Measurements from ENCODE around the gene TMEM183A. TPM values are rescaled to one million over a fixed set of nuclear protein-coding genes. Genes with fewer than 3 reads are reported as not detected.
"Not testable (repeated sequence)": the region's sequence is repeated elsewhere in the genome, so short reads cannot be mapped to it uniquely, and the experiment has no call there.

Gene TMEM183A
- total and polyA plus RNA-seq, 8 donors = 33.3 to 177 (median 56.3) TPM

DNA sequence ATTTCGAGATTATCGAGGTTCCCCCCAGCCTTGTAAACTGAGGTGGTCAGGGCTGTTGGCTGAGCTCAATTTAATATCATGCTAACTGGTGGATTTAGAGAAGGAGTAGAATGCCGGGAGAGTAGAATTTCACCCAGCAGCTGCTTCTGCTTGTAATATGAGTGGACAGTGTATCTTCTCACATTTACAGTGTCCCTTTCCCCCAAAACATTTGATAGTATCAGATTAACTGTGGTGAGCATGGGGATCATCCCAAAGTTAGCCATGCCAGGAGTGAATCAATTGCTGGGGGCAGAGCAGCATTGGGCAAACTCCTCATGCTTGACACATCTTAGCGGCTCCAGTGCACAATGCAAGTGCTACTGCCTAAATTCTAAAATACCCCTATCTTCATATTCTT is 9.9 kb downstream of the TMEM183A start:
- H3K36me3 ChIP-seq = peaks cover 68 to 100% (median 100%) of the 10 kb centered on the region in 4 donors
- 96 to 98% (median 96%) methylated on average over 4 of the region's 4 CpGs for WGBS, 5 donors
- intact Hi-C loops (cut with DNase I; ENCODE audit: low total_unique reads) = no loop called here
- peaks cover 0 to 6% (median 0%) of the 10 kb centered on the region in 4 donors for H3K4me1 ChIP-seq
- H3K9me3 ChIP-seq = no peaks in the 10 kb centered on the region
- H3K27me3 ChIP-seq = no peaks in the 10 kb centered on the region
- DNase-seq = no peak
- H3K4me3 ChIP-seq = no peak overlapping the region
- no peak overlapping the region for H3K27ac ChIP-seq
- TF ChIP-seq POLR2AphosphoS5 (IDR thresholded peaks at IDR 0.05) (no peak), POLR2A (IDR thresholded peaks at IDR 0.05) (no peak), EP300 (IDR thresholded peaks at IDR 0.05) (no peak)
- TF ChIP-seq, protein P1, sequence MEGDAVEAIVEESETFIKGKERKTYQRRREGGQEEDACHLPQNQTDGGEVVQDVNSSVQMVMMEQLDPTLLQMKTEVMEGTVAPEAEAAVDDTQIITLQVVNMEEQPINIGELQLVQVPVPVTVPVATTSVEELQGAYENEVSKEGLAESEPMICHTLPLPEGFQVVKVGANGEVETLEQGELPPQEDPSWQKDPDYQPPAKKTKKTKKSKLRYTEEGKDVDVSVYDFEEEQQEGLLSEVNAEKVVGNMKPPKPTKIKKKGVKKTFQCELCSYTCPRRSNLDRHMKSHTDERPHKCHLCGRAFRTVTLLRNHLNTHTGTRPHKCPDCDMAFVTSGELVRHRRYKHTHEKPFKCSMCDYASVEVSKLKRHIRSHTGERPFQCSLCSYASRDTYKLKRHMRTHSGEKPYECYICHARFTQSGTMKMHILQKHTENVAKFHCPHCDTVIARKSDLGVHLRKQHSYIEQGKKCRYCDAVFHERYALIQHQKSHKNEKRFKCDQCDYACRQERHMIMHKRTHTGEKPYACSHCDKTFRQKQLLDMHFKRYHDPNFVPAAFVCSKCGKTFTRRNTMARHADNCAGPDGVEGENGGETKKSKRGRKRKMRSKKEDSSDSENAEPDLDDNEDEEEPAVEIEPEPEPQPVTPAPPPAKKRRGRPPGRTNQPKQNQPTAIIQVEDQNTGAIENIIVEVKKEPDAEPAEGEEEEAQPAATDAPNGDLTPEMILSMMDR (IDR thresholded peaks at IDR 0.05) = no peak

GRCh38 chr1:203017692-203018091 is 10.5 kb downstream of the TMEM183A start:
- Histone ChIP-seq H3K9me3 (no peaks in the 10 kb centered on the region), H3K27ac (no peak overlapping the region), H3K36me3 (peaks cover 74 to 100% (median 100%) of the 10 kb centered on the region in 4 donors), H3K4me3 (no peak overlapping the region), H3K27me3 (no peaks in the 10 kb centered on the region), H3K4me1 (peaks cover 0 to 5% (median 0%) of the 10 kb centered on the region in 4 donors)
- DNase-seq = no peak
- intact Hi-C loops (cut with DNase I; ENCODE audit: low total_unique reads) = no loop called here
- TF ChIP-seq, protein P1 (IDR thresholded peaks at IDR 0.05) = no peak
- TF ChIP-seq EP300 (IDR thresholded peaks at IDR 0.05) = no peak
- TF ChIP-seq POLR2A (IDR thresholded peaks at IDR 0.05) = no peak
- TF ChIP-seq POLR2AphosphoS5 (IDR thresholded peaks at IDR 0.05) = no peak
- 86 to 94% (median 93%) methylated on average over 6 of the region's 6 CpGs for WGBS, 5 donors

- intact Hi-C loops (cut with DNase I; ENCODE audit: low total_unique reads); H3K27ac ChIP-seq: not testable (repeated sequence)
- 83 to 96% (median 93%) methylated on average over 3 to 9 of the region's 10 CpGs for WGBS, 5 donors
Observed at GRCh38 chr1:203022855-203023254, 15.7 kb downstream of the TMEM183A start.

DNA sequence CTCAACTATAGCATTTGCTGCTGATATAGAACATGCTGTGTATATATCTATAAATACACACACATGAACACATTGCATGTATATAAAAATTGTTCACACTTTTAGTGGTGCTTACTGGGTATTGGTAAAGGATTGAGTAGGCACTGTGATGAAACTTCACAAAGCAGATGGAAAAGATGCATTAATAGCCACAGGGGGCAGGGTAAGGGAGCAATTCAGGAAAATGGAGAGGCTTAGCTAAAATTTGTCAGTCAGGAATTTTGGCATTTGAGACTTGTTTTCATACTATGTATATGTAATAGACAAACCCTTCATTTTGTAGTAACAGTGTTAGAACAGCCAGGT is 18.5 kb downstream of the TMEM183A start:
- intact Hi-C loops (cut with DNase I; ENCODE audit: low total_unique reads) = no loop called here
- no peak for DNase-seq
- H3K9me3 ChIP-seq = no peaks in the 10 kb centered on the region
- peak overlapping the region in 2 of 4 donors; percentile 63 to 67 for H3K4me3 ChIP-seq
- peaks cover 33 to 40% (median 38%) of the 10 kb centered on the region in 4 donors for H3K36me3 ChIP-seq
- peak overlapping the region in 4 of 5 donors; percentile 1 to 77 (median 30) for H3K27ac ChIP-seq
- peaks cover 12 to 37% (median 21%) of the 10 kb centered on the region in 4 donors for H3K4me1 ChIP-seq
- TF ChIP-seq POLR2AphosphoS5 (IDR thresholded peaks at IDR 0.05) (no peak), EP300 (IDR thresholded peaks at IDR 0.05) (no peak), POLR2A (IDR thresholded peaks at IDR 0.05) (no peak)
- TF ChIP-seq, protein P1 (IDR thresholded peaks at IDR 0.05) = no peak
- peaks cover 0 to 20% (median 10%) of the 10 kb centered on the region in 3 donors for H3K27me3 ChIP-seq

More at GRCh38 chr1:203022855-203023254, 15.7 kb downstream of the TMEM183A start:
- H3K27me3 ChIP-seq = peaks cover 0 to 14% (median 10%) of the 10 kb centered on the region in 3 donors
- H3K4me1 ChIP-seq = peaks cover 12 to 19% (median 15%) of the 10 kb centered on the region in 4 donors
- peaks cover 53 to 68% (median 66%) of the 10 kb centered on the region in 4 donors for H3K36me3 ChIP-seq
- DNase-seq, H3K4me3 ChIP-seq, H3K9me3 ChIP-seq: not testable (repeated sequence)

- peaks cover 0 to 20% (median 10%) of the 10 kb centered on the region in 3 donors for H3K27me3 ChIP-seq
- peak within 1 kb of the TSS in 4 of 5 donors; percentile 1 to 77 (median 30) for H3K27ac ChIP-seq
- 12 to 48% (median 14%) methylated on average over 11 to 52 of the region's 52 CpGs for WGBS, 5 donors
- H3K4me1 ChIP-seq = peaks cover 12 to 37% (median 21%) of the 10 kb centered on the region in 4 donors
- H3K36me3 ChIP-seq = peaks cover 28 to 35% (median 33%) of the 10 kb centered on the region in 4 donors
- no peaks in the 10 kb centered on the region for H3K9me3 ChIP-seq
- intact Hi-C loops (cut with DNase I; ENCODE audit: low total_unique reads) = no loop called here
- peak; percentile 89 to 96 for DNase-seq
- peak within 1 kb of the TSS; percentile 53 to 67 (median 61) for H3K4me3 ChIP-seq
- TF ChIP-seq POLR2AphosphoS5 (IDR thresholded peaks at IDR 0.05) (peak in 2 of 3 donors; percentile 56 to 77), POLR2A (IDR thresholded peaks at IDR 0.05) (no peak)
Observed at GRCh38 chr1:203026031-203026665, 19.0 kb downstream of the TMEM183A start, which contains the start of gene PPFIA4. TSS of gene PPFIA4 (plus strand) at chr1:203026491. CDS start at chr1:203039009, 12,518 bp downstream.
